ENCODE measurements around the gene AUTS2.
A peak's percentile ranks its signal among the peaks of the same experiment; 100 is the strongest.

The AUTS2 gene

GRCh38 chr7:70015353-70015752 is 417.1 kb downstream of the AUTS2 start:
- no peak for DNase-seq

GRCh38 chr7:70016044-70016770 is 417.9 kb downstream of the AUTS2 start:
- no peak for DNase-seq

GRCh38 chr7:70017357-70017756 is 419.1 kb downstream of the AUTS2 start:
- DNase-seq = no peak

- no peak for DNase-seq
These were observed 420.4 kb downstream of the AUTS2 start for GRCh38 chr7:70018700-70019099.

GRCh38 chr7:70027867-70028266 is 429.6 kb downstream of the AUTS2 start:
- DNase-seq = no peak

- DNase-seq = no peak
These were observed 430.3 kb downstream of the AUTS2 start for GRCh38 chr7:70028620-70029019.

GRCh38 chr7:70029993-70030392 is 431.7 kb downstream of the AUTS2 start:
- no peak for DNase-seq

- DNase-seq = no peak
These were observed 432.5 kb downstream of the AUTS2 start for GRCh38 chr7:70030745-70031144.

- DNase-seq = no peak
These were observed 433.0 kb downstream of the AUTS2 start for GRCh38 chr7:70031245-70031644.

GRCh38 chr7:70032649-70033048 is 434.4 kb downstream of the AUTS2 start:
- peak; percentile 24 for DNase-seq

GRCh38 chr7:70033226-70033625 is 435.0 kb downstream of the AUTS2 start:
- no peak for DNase-seq

- no peak for DNase-seq
These were observed 436.7 kb downstream of the AUTS2 start for GRCh38 chr7:70034999-70035398.

GRCh38 chr7:70035519-70035918 is 437.2 kb downstream of the AUTS2 start:
- no peak for DNase-seq

GRCh38 chr7:70035955-70036354 is 437.7 kb downstream of the AUTS2 start:
- no peak for DNase-seq

- no peak for DNase-seq
These were observed 438.4 kb downstream of the AUTS2 start for GRCh38 chr7:70036695-70037094.

GRCh38 chr7:70037171-70037933 is 439.1 kb downstream of the AUTS2 start:
- no peak for DNase-seq

GRCh38 chr7:70040051-70040450 is 441.8 kb downstream of the AUTS2 start:
- no peak for DNase-seq

- no peak for DNase-seq
These were observed 442.9 kb downstream of the AUTS2 start for GRCh38 chr7:70040970-70041766.

- no peak for DNase-seq
These were observed 444.3 kb downstream of the AUTS2 start for GRCh38 chr7:70042533-70042932.

GRCh38 chr7:70043015-70043538 is 444.8 kb downstream of the AUTS2 start:
- no peak for DNase-seq

GRCh38 chr7:70044064-70044463 is 445.8 kb downstream of the AUTS2 start:
- no peak for DNase-seq

GRCh38 chr7:70044525-70044924 is 446.2 kb downstream of the AUTS2 start:
- no peak for DNase-seq

- no peak for DNase-seq
These were observed 446.7 kb downstream of the AUTS2 start for GRCh38 chr7:70044981-70045380.
